GM19025 (cell line): Measurements from ENCODE around the gene EXOC3L1.

Experiments
- ATAC-seq: cut with Tn5 transposase; IDR thresholded peaks from one replicate; pipeline ENCODE4 v1.9.1; 2021; ENCODE audit warnings: mild to moderate bottlenecking, low read depth, moderate library complexity; ENCODE audit not compliant: unreplicated experiment

Gene EXOC3L1

GRCh38 chr16:67216612-67217490, 26.9 kb upstream of the EXOC3L1 start:
- no peak for ATAC-seq

GRCh38 chr16:67215706-67216105, 25.8 kb upstream of the EXOC3L1 start:
- no peak for ATAC-seq

GRCh38 chr16:67213197-67214019, 23.5 kb upstream of the EXOC3L1 start:
- ATAC-seq: no peak

- ATAC-seq: no peak
Measured at GRCh38 chr16:67212766-67213165, 22.8 kb upstream of the EXOC3L1 start.

- no peak for ATAC-seq
Measured at GRCh38 chr16:67211674-67212073, 21.7 kb upstream of the EXOC3L1 start.

GRCh38 chr16:67210069-67210937, 20.4 kb upstream of the EXOC3L1 start:
- ATAC-seq: no peak

- ATAC-seq: no peak
Measured at GRCh38 chr16:67209565-67209964, 19.6 kb upstream of the EXOC3L1 start.

GRCh38 chr16:67208154-67208896, 18.4 kb upstream of the EXOC3L1 start:
- ATAC-seq: no peak

- ATAC-seq: no peak
Measured at GRCh38 chr16:67207249-67208091, 17.5 kb upstream of the EXOC3L1 start.

- no peak for ATAC-seq
Measured at GRCh38 chr16:67206838-67207248, 16.9 kb upstream of the EXOC3L1 start.

GRCh38 chr16:67206129-67206837, 16.3 kb upstream of the EXOC3L1 start:
- no peak for ATAC-seq

- no peak for ATAC-seq
Measured at GRCh38 chr16:67204076-67204475, 14.1 kb upstream of the EXOC3L1 start.

GRCh38 chr16:67202956-67203493, 13.1 kb upstream of the EXOC3L1 start:
- ATAC-seq: no peak

GRCh38 chr16:67202426-67202825, 12.5 kb upstream of the EXOC3L1 start:
- no peak for ATAC-seq

GRCh38 chr16:67201411-67202345, 11.7 kb upstream of the EXOC3L1 start:
- no peak for ATAC-seq

- no peak for ATAC-seq
Measured at GRCh38 chr16:67200491-67200890, 10.6 kb upstream of the EXOC3L1 start.

GRCh38 chr16:67199808-67200198, 9.9 kb upstream of the EXOC3L1 start:
- ATAC-seq: no peak
